HG02840 (cell line): ENCODE results near the gene NXNL2.

ENCODE experiments used
- ATAC-seq: cut with Tn5 transposase; IDR thresholded peaks from one replicate; pipeline ENCODE4 v1.9.1; 2021; ENCODE audit warnings: mild to moderate bottlenecking, moderate library complexity, moderate number of reproducible peaks; ENCODE audit not compliant: unreplicated experiment, low FRiP score

The NXNL2 gene

DNA sequence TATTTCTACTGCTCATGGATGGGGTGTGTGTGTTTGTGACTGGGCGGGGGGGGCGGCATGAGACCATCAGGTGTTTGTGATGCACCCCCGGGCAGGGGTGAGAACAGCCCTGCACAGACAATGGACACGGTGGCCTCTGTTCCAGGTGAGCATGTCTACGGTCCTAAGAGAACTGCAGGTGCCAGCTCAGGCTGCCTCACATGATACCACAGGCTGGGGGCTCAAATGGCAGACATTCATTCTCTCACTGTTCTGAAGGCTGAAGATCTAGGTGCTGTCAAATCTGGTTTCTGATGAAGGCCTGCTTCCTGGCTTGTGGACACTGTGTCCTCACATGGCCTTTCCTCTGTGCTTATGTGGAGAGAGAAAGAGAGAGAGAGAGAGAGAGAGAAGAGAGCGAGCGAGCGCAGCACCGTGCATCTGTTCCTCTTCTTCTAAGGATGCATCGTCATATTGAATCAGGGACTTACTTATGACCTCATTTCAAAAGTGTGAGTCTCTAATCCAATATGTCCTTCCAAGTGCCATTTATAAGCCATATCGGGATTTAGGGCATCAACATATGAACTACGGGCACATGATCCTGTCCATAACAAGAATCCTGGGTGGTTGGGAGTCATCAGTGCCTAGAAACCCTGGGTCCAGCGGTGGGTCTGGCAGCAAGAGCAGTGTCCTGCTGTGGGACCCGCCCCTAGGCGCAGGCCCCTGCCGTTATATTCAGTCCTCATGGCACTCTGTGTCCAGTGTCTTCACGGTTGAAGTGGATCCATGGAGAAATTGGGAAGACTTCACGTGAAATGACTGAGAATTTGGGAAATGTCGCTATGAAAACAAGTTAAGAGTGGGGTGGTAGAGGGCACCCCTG, 42.5 kb downstream of the NXNL2 start:
- no peak for ATAC-seq

- ATAC-seq: peak; percentile 73
Measured at GRCh38 chr9:88578121-88579049, 43.4 kb downstream of the NXNL2 start.

GRCh38 chr9:88579050-88579715, 44.2 kb downstream of the NXNL2 start:
- ATAC-seq: no peak

DNA sequence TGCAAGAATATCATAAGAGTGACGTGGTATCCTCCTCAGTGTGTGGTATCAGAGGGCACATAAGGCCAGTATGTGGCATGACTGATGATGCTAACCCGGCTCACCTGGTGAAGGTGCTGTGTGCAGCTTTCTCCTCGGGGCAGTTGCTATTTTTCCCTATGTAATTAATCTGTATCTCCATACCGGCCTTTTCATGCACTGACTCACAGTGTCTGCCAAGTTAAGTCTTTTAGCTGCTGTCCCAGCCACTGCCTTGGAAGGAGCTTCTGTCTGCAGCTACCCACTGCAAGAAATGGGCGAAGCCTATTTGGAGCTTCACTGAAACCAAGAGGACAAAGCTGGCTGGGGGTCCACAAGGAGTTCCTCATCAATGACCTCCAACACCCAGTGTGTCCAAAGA, 46.0 kb downstream of the NXNL2 start:
- ATAC-seq: no peak

DNA sequence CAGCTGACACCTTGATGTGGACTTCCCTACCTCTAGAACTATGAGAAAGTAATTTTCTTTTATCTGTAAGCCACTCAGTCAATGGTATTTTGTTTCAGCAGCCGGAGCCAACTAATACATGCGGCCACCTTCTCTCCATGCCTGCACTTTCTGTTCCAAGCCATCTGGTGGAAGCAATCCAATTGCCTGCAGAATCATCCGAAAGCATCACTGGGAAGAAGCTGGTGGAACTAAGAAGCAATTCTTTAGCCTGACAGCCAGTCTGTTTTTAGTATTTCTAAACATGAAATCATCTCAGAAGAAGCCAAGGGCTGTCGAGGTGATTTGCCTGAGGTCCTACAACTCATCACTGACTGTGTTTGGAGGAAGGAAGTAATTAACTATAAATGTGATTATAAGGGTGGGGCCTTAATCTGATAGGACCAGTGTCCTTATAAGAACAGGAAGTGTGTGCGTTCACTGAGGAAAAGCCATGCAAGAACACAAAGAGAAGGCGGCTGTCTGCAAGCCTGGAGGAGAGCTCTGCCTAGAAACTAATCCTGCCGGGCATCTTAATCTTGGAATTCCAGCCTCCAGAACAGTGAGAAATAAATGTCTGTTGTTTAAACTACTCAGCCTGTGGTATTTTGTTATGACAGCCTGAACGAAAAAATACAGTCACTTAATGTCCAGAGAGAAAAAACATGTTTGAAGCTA, 49.1 kb downstream of the NXNL2 start:
- no peak for ATAC-seq

DNA sequence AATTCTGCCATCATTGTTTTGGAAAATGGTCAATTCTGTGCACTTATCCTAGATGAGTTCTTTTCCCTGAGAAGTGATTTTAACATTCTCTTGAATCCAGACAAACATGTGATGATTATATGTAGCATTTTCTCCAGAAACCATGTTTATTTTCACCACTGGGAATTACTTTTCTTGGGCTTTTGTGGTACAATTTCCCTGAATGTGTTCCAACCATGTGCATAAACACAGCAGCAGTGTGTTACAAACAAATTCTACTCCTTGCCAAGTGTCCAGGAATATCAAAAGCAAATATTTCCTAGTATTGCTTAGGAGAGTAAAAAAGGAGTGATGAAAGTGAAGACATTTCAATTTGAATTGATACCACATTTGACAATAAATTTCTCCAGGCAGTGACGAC, 50.4 kb downstream of the NXNL2 start:
- no peak for ATAC-seq

DNA sequence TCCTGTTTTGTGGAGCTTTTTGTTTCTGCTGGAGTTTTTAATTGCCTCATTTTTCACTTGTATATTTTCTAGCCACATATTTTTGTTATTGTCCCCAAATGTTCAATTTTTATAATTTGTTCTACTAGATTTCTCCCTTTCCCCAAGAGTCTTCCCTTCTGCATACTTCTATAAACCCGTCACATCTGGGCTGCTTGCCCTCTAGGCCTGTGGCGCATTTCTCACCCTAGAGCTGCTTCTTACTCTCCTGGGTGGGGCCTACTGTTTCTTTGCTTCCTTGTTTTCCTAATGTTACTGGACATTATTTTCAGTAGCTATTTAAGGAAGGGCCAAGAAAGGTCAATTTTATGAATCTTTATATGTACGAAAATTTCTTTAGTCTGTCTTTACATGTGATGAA, 51.5 kb downstream of the NXNL2 start:
- no peak for ATAC-seq

GRCh38 chr9:88587182-88587581, 52.2 kb downstream of the NXNL2 start:
- ATAC-seq: no peak

GRCh38 chr9:88587885-88588649, 53.1 kb downstream of the NXNL2 start:
- no peak for ATAC-seq

- no peak for ATAC-seq
Measured at GRCh38 chr9:88589656-88590055, 54.7 kb downstream of the NXNL2 start.

GRCh38 chr9:88590558-88591146, 55.7 kb downstream of the NXNL2 start:
- ATAC-seq: no peak

DNA sequence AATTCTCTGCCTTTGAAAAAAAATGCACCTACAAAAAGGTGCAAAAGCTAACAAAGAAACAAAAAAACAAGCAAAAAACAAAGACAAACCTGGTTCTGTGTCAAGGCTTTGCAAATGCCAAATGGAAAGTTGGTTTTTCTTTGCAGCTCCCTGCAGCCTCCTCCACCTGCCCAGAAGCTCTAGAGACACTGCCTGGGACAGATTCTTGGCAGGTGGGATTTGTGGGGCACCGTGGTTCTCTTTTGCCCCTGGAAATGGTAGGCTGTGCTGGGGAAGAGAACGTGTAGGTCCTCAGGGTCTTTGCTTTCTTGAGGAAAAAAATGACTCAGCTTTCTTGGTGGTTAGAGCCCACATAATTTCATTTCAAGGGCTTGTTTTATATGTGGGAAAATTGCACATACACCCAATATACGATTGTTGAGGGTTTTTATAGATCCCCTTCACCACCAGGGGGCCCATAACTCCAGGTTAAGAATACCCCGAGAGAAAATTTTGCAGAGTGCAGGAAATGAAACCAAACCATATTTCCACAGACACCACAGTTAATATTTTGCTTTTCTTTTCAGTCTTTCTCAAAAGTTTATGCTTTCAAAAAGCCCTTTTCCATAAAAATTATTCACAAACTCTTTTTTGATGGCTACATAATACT, 58.7 kb downstream of the NXNL2 start:
- ATAC-seq: no peak
